NCI-H146 treated with DMSO at 0.1 percent for 48 hours (cell line): ENCODE measurements around the gene ADCY1.
A peak's percentile ranks its signal among the peaks of the same experiment; 100 is the strongest.

Source experiments
- DNase-seq: peaks from one replicate; lab custom pipeline; 2025; ENCODE audit not compliant: unreplicated experiment; lab: John Stamatoyannopoulos, UW

Gene ADCY1

GRCh38 chr7:45623157-45623556 lies 49.0 kb downstream of the ADCY1 start:
- DNase-seq = no peak

- DNase-seq = no peak
Measured at GRCh38 chr7:45623740-45624391, 49.7 kb downstream of the ADCY1 start.

GRCh38 chr7:45624392-45624760 lies 50.2 kb downstream of the ADCY1 start:
- no peak for DNase-seq

- DNase-seq = no peak
Measured at GRCh38 chr7:45625067-45625466, 50.9 kb downstream of the ADCY1 start.

DNA sequence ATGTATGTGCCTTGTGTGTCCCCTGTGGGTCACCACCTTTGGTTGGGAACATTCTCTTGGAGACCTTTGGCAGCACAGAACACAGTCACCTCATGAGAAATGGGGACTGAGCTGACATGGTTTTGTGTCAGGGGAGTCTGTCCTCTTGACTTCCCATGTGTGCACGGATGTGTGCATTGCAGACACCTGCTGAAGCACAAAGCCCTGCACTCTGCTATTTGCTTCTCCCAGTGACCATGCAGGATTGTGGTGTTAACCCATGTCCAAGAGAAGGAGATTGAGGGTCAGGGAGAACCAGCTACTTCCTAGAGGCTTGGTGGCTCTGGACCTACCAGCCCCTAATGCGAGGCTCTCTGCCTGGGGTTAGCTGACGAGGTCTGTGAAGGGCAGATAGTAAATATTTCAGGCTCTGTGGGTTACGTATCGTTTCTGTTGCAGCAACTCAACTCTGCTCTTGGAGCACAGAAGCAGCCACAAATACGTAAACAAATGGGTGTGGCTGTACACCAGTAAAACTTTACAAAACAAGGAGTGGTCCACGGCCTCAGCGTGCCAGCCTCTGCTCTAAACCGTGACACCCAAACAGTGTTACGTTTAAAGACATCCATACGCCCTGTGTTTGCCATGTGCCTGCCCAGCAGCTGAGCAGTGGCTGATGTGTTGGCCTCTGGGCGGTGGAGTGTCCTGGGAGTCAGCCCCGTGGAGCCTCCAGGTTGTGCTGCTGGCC lies 51.7 kb downstream of the ADCY1 start:
- DNase-seq = no peak

DNA sequence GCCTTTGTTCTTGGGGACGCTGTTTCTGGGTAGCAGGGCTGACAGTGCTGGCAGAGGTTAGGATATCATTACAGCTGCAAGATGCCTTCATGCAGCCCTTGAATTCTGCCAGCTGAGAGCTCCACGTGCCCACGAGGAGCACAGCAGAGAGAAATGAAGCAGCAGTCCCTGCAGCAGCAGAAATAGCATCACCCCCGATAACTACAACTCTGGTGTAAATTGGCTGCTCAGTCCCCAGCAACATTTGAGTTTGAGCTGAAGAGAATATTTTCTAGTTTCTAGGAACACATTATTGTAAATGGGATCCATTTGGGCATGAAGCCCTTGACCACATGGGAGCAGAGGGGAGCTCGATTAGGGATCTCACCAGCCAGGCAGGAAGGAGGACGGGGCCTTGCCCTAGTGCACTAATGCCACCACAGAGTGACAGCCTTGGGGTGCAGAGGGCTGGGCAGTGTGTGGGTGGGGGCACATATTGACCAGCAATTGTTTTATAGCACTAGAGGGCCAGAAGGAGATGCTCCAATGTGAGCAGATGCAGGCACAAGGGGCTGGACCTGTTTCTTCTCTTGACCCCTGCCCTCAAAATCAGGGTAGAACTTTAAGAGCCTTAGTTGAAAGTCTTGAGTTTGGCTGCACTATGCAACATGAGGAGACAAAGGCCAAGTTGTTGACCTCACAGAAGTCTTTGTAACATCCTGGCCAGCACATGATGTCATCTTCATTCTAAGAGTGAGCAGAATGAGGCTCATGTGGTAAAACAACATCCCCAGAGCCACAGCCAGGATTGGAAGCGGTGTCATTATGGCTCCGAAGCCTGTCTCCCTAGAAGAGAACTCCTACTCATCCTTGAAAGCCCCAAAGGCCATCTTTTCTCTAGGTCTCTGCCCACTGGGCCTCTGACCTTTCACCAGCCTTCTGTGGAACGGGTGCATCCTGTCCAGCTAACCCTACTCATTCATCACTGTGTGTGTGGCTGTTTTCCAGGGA lies 52.6 kb downstream of the ADCY1 start:
- no peak for DNase-seq

DNA sequence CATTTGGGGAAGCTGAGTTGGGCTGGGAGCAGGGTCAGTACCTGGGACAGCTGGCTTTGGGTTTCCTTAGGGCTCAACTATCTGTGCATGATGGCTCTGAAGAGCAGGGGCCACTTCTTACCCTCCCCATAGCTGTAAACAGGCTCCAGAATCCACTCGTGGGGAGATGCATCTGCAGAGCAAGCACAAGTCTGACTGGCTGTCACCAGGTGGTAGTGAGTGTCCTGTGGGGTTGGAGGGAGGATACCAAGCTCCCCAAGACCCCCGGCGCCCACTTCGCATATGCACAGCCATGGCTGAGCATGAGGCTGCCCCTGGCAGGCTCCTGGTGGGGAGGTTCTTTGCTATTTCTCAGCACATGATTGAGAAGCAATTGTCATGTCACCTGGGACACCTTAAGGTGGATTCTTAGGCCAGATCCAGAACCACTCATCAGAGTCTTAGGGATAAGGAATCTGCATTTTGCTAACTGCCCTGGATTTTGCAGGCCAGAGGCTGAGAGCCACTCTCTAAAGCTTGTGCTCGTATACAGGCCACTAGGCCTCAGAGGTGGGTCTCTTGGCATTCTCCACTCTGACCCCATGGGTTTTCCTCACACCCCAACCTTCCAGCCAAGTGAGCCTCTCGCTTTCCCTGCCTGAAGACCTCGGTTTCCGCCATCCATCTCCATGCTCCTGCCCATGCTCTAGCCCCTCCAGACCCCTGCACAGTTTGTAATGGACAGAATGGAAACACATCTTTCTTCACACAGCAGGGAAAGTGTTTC lies 53.7 kb downstream of the ADCY1 start:
- no peak for DNase-seq

DNA sequence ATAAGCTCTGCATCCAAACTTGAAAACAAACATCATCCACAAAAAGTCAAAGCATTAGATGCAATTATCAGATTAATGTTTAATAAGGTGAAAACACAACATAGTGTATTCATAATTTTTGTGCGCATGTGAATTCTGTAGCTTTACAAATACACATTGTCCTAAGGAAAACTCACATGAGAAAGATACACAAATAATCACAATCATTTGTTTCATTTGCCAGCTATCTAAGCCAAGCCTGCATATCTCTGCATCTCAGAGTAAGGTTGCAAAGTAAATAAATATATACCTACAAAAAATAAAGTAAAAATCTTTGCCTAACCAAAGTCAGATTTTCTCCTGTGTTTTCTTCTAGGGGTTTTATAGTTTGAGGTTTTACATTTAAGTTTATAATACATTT lies 57.4 kb downstream of the ADCY1 start:
- DNase-seq = no peak

GRCh38 chr7:45636733-45637132 lies 62.6 kb downstream of the ADCY1 start:
- no peak for DNase-seq

DNA sequence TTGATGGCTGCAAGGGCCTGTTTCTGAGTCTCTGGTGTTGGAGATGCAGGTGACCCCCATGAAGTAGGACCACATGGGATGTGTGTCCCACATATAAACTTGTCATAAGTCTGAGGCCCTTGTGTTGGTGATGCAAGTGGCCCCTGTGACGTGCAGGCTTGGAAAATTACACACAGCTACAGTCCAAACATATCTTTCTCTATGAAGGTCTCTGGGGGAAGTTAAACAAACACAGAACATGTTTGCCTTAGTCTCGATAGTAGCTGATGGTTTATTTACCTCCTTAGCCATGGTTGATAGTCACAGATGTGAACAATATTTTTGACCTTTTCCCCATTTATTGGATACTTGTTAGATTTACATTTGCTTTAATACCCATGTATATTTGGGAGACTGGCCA lies 64.7 kb downstream of the ADCY1 start:
- peak; percentile 12 for DNase-seq

- DNase-seq = no peak
Measured at GRCh38 chr7:45642044-45642443, 67.9 kb downstream of the ADCY1 start.

DNA sequence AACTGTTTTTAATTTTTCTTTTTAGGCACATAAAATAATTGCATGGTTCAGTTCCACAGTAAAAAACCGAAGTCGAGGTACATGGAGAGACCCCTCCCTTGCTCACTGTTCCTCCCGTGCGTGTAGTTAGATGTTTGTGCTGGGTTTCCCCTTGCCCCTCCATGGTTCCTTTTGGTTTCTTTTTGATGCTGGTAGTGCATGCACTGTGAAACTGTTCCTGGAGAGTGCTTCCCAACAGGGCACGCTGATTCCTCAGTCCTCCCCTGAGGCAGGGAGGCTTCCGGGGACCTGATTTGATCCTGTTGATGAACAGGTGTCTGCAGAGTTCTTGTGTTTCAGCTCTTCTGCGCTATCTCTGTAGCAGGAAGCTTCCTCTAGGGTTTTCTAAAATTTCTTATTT lies 69.5 kb downstream of the ADCY1 start:
- no peak for DNase-seq

DNA sequence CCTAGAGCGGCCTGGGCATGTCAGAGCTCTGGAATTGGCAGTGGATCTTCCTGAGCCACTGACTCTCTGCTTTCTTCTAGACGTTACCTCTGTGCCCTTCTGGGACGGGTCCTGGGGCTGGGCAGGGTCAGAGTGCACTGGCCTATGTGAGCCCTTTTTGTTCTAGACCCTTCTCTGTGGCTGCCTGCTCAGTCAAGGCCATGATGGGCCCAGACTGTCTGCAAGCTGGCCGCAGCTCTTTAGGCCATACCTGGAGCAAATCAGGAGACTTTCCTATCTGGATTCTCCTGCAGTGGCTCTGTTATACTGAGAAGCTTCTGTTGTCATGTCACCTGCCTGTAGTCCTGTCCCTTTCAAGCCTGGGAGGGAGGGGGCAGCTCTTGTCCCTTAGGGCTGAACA lies 70.1 kb downstream of the ADCY1 start:
- no peak for DNase-seq

DNA sequence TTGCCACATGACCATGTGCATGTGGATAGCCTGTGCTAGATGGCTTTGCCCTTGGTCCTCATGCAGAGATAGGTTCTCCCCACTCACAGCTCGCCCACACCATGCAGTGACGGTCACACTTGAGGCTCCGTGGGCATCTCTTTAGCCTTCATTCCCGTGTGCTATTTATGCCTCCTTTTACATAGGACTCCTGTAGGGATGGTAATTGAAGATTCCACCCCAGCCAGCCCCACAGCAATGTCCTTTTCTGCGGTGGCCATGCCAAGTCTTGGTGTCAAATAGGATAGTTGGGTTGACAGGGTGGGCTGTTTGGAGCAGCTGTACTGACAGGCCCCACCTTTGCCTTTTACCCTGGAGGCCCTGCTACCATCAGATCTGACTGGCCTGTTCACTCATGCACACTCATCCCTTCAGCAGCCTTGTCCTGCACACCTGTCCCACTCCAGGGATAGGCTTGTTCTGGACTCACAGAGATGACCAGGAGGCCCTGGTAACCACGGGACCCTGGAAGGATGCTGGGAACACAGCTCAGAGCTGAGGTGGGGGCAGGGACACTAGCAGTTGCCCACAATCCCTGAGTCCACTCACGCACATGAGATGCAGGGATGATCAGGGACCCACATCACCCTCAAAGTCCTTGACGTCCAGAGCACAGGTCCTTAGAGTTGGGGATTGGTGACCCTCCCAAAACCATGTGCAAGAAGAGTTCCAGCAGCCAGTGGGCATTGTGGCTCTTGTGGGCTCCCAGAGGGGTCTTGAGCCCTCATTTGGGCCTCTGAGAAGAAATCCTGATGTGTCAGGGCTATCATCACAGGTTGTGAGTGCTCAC lies 71.2 kb downstream of the ADCY1 start:
- DNase-seq = no peak

- DNase-seq = no peak
Measured at GRCh38 chr7:45646207-45646821, 72.1 kb downstream of the ADCY1 start.

DNA sequence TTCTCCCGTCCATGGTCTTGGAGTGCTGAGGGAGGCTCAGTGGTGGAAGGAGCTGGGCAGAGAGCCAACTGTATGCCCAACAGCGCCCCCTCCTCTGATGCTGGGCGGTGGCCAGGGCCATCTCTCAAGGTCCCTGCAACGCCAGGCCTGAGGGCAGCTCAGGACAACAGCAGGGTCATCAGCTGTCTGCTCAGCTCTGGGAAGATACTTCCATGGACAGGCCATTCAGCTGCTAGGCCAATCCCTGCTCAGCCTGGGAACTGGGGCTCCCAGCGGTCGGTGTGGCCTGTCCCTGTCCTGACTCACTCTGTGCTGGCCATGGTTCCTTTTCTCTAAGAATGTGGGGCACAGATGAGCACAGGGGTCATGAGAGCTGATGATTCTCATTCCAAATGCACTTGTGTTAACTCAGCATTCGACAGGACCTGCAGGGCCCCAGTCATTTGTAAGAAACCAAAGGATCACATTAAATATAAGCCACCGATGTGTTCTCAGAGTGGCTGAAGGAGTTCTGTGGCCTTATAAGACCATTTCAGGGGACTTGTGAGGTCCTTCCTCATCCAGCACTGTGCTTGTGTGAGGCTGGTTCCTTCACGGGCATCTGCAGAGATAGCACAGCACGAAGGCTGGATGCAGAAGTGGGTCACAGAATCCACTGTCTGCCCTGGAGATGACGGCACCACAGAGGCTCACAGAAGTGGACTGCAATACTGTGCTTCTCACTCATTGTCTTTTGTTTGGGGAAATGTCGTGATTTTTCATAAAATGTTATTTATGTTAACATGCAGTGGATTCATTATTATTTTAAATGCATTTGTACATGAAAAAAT lies 73.0 kb downstream of the ADCY1 start:
- no peak for DNase-seq

DNA sequence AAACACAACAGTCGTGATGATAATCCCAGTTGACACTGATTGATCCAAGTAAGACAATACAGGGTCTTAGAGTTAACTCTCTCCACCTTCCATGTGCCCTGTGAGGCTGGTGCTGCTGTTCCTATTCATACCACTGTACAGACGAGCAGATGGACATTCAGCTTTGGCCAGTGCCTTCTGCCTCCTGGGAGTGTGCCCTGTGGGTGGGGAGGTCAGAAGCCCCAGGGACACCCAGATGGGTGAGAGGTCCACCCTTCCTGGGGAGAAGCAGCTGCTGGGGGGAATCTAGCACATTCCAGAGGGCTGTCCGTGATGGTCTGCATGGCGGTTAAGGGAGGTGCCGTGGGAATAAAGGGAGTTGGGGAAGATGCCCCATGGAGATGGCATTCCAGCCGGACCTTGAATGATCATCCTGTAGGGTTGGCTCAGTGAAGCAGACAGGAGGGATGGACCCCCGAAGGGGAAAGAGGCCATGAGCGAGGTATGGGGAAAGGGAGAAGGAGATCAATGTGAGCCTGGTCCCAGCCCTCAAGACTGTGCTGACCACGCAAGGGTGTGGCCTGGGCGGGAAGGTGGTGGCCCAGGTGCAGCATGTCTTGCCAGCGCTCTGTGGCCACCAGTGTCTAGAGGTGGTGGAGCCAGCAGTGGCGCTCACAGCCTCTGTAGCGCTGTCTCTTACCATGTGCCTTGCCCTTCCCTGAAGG lies 74.0 kb downstream of the ADCY1 start:
- no peak for DNase-seq

DNA sequence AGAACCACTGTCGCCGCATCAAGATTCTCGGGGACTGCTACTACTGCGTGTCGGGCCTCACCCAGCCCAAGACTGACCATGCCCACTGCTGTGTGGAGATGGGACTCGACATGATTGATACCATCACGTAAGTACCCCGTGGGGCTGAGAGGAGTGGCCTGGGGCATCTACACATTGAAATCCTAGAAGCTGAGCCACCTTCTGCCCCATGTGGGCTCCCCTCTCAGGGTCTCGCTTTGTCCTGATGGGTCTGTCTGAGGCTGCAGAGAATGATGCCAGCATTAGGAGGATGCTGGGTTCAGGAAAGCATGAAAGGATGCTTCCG lies 74.5 kb downstream of the ADCY1 start:
- no peak for DNase-seq
